Measurements from ENCODE around the gene PTPN11. TPM values are rescaled to one million over a fixed set of nuclear protein-coding genes. Genes with fewer than 3 reads are reported as not detected.
A peak's percentile ranks its signal among the peaks of the same experiment; 100 is the strongest.

Gene PTPN11
- polyA plus RNA-seq, 1 of the 3 experiments (the other 2 are of a cell fraction) = 48.3 TPM

DNA sequence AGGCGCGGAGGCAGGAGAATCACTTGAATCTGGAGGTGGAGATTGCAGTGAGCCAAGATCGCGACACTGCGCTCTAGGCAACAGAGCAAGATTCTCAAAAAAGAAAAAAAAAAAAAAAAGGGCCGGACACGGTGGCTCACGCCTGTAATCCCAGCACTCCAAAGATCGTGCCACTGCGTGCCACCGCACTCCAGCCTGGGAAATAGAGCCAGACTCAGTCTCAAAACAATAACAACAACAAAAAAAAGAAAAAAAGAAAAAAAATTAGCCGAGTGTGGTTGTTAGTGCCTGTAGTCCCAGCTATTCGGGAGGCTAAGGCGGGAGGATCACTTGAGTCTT, 8.9 kb upstream of the PTPN11 start:
- no peak overlapping the region; a peak in 1 of 4 replicates for H3K4me3 ChIP-seq (ENCODE audit: low read depth in 2 of 2, low read length in 1 of 2)
- no peaks in the 10 kb centered on the region for H3K27me3 ChIP-seq (ENCODE audit: insufficient read depth)
- ChIA-PET CTCF (interaction anchor here (1.6 kb wide), 1 partner anchor 10 kb away, joined by 3 read pairs; no protein-coding TSS in a partner anchor), POLR2A (no interaction called here)
- no peak overlapping the region for H3K4me2 ChIP-seq
- peak overlapping the region; percentile 73 for H2AFZ ChIP-seq (ENCODE audit: low read depth)
- H3K9me3 ChIP-seq = no peaks in the 10 kb centered on the region
- 93% methylated on average over 14 of the region's 14 CpGs for WGBS (ENCODE audit: low lambda C conversion rate)
- H3K36me3 ChIP-seq (replicated peaks in 1 of 2; ENCODE audit: control insufficient read depth in 1 of 2, insufficient read depth in 2 of 2, low read length in 1 of 2) = peaks cover 33% of the 10 kb centered on the region in 2 experiments
- peaks cover 32% of the 10 kb centered on the region for H4K20me1 ChIP-seq (ENCODE audit: insufficient read depth)
- H3K9ac ChIP-seq = no peak overlapping the region
- DNase-seq = no peak
- H3K27ac ChIP-seq (ENCODE audit: low read depth in 2 of 2, low read length in 1 of 2) = no peak overlapping the region
- peaks cover 10 to 13% of the 10 kb centered on the region in 2 experiments; a peak in 3 of 4 replicates for H3K4me1 ChIP-seq (ENCODE audit: control insufficient read depth in 1 of 2, insufficient read depth in 2 of 2, low read depth in 1 of 2, low read length in 1 of 2)
- no peaks in the 10 kb centered on the region for H3K9me2 ChIP-seq
- TF ChIP-seq, protein P1, sequence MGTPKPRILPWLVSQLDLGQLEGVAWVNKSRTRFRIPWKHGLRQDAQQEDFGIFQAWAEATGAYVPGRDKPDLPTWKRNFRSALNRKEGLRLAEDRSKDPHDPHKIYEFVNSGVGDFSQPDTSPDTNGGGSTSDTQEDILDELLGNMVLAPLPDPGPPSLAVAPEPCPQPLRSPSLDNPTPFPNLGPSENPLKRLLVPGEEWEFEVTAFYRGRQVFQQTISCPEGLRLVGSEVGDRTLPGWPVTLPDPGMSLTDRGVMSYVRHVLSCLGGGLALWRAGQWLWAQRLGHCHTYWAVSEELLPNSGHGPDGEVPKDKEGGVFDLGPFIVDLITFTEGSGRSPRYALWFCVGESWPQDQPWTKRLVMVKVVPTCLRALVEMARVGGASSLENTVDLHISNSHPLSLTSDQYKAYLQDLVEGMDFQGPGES (IDR thresholded peaks at IDR 0.05; ENCODE audit: low read depth, low read length) = no peak
- TF ChIP-seq SMC3 (IDR thresholded peaks at IDR 0.05; ENCODE audit: low read depth, low read length) = no peak
- no peak for TF ChIP-seq MXI1 (IDR thresholded peaks at IDR 0.05; ENCODE audit: low read depth, low read length)
- TF ChIP-seq, protein P2, sequence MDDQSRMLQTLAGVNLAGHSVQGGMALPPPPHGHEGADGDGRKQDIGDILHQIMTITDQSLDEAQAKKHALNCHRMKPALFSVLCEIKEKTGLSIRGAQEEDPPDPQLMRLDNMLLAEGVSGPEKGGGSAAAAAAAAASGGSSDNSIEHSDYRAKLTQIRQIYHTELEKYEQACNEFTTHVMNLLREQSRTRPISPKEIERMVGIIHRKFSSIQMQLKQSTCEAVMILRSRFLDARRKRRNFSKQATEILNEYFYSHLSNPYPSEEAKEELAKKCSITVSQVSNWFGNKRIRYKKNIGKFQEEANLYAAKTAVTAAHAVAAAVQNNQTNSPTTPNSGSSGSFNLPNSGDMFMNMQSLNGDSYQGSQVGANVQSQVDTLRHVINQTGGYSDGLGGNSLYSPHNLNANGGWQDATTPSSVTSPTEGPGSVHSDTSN (IDR thresholded peaks at IDR 0.05) = no peak
- no peak for TF ChIP-seq GATA2 (CRISPR knock-in tag; IDR thresholded peaks at IDR 0.05)
- TF ChIP-seq JUND (IDR thresholded peaks at IDR 0.05) = no peak
- TF ChIP-seq, protein P3, sequence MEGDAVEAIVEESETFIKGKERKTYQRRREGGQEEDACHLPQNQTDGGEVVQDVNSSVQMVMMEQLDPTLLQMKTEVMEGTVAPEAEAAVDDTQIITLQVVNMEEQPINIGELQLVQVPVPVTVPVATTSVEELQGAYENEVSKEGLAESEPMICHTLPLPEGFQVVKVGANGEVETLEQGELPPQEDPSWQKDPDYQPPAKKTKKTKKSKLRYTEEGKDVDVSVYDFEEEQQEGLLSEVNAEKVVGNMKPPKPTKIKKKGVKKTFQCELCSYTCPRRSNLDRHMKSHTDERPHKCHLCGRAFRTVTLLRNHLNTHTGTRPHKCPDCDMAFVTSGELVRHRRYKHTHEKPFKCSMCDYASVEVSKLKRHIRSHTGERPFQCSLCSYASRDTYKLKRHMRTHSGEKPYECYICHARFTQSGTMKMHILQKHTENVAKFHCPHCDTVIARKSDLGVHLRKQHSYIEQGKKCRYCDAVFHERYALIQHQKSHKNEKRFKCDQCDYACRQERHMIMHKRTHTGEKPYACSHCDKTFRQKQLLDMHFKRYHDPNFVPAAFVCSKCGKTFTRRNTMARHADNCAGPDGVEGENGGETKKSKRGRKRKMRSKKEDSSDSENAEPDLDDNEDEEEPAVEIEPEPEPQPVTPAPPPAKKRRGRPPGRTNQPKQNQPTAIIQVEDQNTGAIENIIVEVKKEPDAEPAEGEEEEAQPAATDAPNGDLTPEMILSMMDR (IDR thresholded peaks at IDR 0.05) = no peak
- TF ChIP-seq EP300 (IDR thresholded peaks at IDR 0.05; ENCODE audit: borderline replicate concordance in 1 of 2, low read depth in 1 of 2, low read length in 1 of 2) = no peak
- TF ChIP-seq, protein P4, sequence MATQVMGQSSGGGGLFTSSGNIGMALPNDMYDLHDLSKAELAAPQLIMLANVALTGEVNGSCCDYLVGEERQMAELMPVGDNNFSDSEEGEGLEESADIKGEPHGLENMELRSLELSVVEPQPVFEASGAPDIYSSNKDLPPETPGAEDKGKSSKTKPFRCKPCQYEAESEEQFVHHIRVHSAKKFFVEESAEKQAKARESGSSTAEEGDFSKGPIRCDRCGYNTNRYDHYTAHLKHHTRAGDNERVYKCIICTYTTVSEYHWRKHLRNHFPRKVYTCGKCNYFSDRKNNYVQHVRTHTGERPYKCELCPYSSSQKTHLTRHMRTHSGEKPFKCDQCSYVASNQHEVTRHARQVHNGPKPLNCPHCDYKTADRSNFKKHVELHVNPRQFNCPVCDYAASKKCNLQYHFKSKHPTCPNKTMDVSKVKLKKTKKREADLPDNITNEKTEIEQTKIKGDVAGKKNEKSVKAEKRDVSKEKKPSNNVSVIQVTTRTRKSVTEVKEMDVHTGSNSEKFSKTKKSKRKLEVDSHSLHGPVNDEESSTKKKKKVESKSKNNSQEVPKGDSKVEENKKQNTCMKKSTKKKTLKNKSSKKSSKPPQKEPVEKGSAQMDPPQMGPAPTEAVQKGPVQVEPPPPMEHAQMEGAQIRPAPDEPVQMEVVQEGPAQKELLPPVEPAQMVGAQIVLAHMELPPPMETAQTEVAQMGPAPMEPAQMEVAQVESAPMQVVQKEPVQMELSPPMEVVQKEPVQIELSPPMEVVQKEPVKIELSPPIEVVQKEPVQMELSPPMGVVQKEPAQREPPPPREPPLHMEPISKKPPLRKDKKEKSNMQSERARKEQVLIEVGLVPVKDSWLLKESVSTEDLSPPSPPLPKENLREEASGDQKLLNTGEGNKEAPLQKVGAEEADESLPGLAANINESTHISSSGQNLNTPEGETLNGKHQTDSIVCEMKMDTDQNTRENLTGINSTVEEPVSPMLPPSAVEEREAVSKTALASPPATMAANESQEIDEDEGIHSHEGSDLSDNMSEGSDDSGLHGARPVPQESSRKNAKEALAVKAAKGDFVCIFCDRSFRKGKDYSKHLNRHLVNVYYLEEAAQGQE (IDR thresholded peaks at IDR 0.05; ENCODE audit: low read depth, low read length) = no peak
- no peak for TF ChIP-seq RCOR1 (IDR thresholded peaks at IDR 0.05; ENCODE audit: low read length)
- H3K79me2 ChIP-seq (ENCODE audit: insufficient read depth) = peaks cover 32% of the 10 kb centered on the region
- peaks cover 51% of the 10 kb centered on the region for H3F3A ChIP-seq (replicated peaks; ENCODE audit: insufficient read depth)

Measured in SK-N-SH (cell line).